Choroid plexus epithelial cell (primary cell): ENCODE results near the gene KCNJ1.
A peak's percentile ranks its signal among the peaks of the same experiment; 100 is the strongest.

ENCODE experiments used
- DNase-seq: peaks from one replicate; pipeline ENCODE4 v3.0.0-alpha.2; 2010; ENCODE audit warnings: low read depth
- H3K4me3 ChIP-seq: 2 replicates; pipeline ENCODE4 v1.5.1; 2011; ENCODE audit warnings: low read depth, mild to moderate bottlenecking, control low read depth, low read length, moderate library complexity
- TF ChIP-seq, protein P1 (sequence below): conservative IDR thresholded peaks from 2 replicates; pipeline ENCODE4 v1.5.1; 2011; ENCODE audit warnings: low read depth, mild to moderate bottlenecking, control low read depth, inconsistent platforms, low read length, moderate library complexity

The KCNJ1 gene

DNA sequence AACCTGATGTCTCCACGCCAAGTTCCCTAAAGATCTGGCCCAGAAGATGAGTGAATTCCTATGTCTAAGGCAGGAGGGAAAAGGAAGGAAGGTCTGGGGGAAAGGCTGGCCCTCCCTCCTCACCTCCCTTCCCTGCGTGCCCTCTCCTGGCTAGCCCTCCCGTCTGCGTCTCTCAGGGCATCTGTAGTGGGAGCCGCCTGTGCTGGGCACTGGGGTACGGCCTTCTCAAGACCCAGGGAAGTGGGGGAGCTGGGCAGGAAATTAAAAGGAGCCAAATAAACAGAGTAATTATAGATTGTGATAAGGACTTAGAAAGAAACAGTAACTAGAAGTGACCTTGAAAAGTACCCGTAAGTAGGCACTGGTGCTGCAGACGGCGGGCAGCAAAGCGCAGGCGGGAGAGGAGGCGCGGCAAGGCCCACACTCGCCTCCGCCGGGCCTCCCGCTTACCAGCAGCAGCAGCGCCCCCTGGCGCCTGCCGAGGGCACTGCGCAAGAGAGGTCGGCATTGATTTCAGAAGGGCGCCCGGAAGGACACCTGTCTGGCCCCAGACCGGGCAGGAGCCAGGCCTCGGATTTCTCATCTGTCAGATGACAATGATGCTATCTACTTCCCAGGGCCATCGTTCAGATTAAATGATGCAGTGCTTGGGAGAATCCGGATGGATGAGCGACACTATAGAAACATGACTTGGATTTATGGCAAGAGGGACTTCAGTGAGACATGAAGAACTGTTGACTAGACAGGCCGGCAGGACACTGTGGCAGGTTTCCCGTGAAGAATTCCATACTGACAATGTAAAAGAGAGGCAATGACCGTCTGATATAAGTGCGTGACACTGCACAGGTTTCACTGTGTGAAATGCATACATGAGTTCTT is 7.3 kb downstream of the KCNJ1 start:
- peak; percentile 68 for DNase-seq
- no peak overlapping the region for H3K4me3 ChIP-seq
- TF ChIP-seq, protein P1, sequence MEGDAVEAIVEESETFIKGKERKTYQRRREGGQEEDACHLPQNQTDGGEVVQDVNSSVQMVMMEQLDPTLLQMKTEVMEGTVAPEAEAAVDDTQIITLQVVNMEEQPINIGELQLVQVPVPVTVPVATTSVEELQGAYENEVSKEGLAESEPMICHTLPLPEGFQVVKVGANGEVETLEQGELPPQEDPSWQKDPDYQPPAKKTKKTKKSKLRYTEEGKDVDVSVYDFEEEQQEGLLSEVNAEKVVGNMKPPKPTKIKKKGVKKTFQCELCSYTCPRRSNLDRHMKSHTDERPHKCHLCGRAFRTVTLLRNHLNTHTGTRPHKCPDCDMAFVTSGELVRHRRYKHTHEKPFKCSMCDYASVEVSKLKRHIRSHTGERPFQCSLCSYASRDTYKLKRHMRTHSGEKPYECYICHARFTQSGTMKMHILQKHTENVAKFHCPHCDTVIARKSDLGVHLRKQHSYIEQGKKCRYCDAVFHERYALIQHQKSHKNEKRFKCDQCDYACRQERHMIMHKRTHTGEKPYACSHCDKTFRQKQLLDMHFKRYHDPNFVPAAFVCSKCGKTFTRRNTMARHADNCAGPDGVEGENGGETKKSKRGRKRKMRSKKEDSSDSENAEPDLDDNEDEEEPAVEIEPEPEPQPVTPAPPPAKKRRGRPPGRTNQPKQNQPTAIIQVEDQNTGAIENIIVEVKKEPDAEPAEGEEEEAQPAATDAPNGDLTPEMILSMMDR, result peak; percentile 80

DNA sequence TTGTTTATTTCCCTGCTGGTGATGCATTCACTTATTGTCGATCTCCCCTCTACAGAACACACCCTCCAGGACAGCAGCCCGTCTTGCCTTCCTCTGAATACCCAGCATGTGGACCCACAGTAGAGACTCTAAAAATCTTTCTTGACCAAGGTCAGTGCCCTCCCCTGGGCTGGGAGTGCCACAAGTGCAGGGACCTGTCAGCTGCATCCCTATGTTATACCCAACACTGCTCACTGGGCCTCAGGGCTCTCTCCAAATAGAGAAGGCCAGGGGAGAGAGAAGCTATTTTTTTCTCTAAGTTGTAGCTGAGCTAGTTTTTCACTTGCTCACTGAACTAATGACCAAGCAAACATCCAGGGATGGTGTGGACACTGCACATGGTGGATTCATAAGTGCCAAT is 9.8 kb downstream of the KCNJ1 start:
- no peak for DNase-seq
- H3K4me3 ChIP-seq, result no peak overlapping the region
- TF ChIP-seq, protein P1, result no peak

DNA sequence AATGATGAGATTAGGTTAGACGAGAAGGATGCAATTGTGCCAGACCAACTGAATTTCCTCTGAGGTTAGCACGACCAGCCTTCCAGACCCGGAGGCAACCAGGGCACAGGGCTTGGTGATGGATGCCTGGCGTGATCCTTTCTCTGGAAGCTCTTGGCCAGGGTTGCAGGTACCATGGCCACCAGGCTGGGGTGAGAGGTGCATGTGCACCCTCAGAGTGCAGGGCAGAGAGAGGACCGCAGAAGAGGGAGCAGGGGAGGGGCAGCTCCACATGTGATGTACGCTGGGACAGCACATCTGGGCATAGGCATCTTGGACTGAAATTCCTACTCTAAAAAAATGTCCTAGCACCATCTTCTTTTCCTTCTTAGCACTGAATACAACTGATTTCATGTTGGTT is 10.9 kb downstream of the KCNJ1 start:
- TF ChIP-seq, protein P1, result no peak
- DNase-seq, result no peak
- no peak overlapping the region for H3K4me3 ChIP-seq

DNA sequence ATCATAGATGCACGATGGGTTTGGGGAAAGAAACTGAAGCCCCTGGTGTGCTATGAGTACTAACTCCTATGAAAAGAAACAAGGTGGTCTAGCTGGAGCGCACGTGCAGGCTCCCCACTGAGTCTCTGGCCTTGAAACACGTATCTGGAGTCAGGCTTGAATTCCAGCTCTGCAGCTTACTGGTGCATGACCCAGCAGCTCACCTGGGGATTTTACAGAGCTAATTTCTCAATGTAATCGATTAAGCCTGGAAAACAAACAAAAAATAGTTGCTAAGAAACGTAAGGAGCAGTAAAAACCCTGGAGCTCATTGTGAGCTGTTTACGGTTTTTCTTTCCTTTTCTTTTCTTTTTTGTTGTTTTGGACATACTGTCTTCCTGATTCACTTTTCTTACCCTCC is 12.3 kb downstream of the KCNJ1 start:
- TF ChIP-seq, protein P1, result no peak
- no peak for DNase-seq
- H3K4me3 ChIP-seq, result no peak overlapping the region

DNA sequence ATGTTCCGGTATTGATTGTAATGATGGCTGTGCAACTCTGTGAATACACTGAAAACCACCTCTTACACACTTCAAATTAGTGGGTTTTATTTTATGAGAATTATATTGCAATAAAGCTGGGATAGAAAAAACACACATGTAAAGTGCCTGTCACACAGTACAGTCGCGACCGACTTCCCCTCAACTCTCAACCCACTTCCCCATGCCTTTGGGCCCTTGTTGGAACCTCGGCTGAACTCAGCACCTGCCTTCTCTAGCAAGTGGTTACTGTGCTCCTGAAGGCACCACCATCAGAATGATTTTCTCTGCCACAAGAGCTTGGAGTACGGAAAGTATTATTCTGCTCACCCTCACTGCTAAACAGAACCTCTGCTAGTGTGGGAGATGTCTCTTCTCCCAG is 13.5 kb downstream of the KCNJ1 start:
- TF ChIP-seq, protein P1, result no peak

DNA sequence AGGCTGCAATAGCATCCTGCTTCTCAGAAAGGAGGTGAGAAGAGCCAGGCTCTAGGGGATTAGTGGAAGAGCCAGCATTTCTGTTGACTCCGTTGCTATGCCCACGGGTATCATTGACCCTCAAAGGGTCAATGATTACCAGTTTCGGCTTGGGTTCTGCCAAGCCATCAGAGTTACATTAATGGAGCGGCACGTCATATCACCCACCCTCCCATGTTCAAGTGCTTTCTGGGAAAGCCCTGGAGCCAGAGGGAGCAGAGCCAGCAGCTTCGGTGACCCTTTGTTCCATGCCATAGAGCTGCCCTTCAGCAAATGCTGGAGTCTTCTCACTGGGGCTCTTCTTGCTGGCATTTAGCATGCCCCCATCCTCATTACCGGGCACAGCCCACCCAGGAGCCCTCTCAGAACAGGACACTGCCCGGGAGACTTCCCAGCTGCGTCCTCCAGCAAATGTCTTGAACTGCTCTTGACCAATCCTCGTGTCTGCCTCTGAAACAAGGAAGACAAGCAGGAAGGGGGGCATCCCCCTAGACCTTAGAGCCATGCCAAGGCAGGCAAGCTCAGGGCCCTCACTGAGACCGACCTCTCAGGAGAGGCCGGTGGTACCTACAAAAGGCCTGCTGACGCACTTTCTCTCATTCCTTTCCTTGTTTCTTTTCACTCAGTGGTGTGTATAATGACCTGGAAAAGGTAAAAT is 14.6 kb downstream of the KCNJ1 start:
- no peak overlapping the region for H3K4me3 ChIP-seq
- TF ChIP-seq, protein P1, result no peak
- DNase-seq, result no peak

More for the DNA sequence above, 13.5 kb downstream of the KCNJ1 start:
- no peak overlapping the region for H3K4me3 ChIP-seq
- no peak for DNase-seq
